DND-41 (cell line): ENCODE results near the gene ADORA2A.

Source experiments
- ATAC-seq: fragments of 200-7000 bp; cut with Tn5 transposase; 3 replicates; pipeline ENCODE4 v1.9.1; 2021; ENCODE audit warnings: low read depth; ENCODE audit not compliant: insufficient read depth
- DNase-seq: peaks from one replicate; pipeline ENCODE4 v3.0.0-alpha.2; 2020
- H2AFZ ChIP-seq: 2 replicates; pipeline ENCODE4 v1.6.0; 2012; ENCODE audit warnings: low read depth, low read length
- H3K27ac ChIP-seq: 2 replicates; pipeline ENCODE4 v1.5.1; 2012; ENCODE audit warnings: low read length, inconsistent platforms
- H3K27me3 ChIP-seq: fragments of 200-600 bp; sonication (generic); 2 replicates; pipeline ENCODE4 v1.6.0; 2012; ENCODE audit warnings: low read length, mild to moderate bottlenecking, inconsistent platforms; ENCODE audit not compliant: insufficient read depth, poor library complexity
- H3K36me3 ChIP-seq: 2 replicates; pipeline ENCODE4 v1.5.1; 2012; ENCODE audit warnings: low read length, inconsistent platforms; ENCODE audit not compliant: insufficient read depth
- H3K4me1 ChIP-seq: 2 replicates; pipeline ENCODE4 v1.5.1; 2012; ENCODE audit warnings: mild to moderate bottlenecking, low read length; ENCODE audit not compliant: insufficient read depth
- H3K4me2 ChIP-seq: 2 replicates; pipeline ENCODE4 v1.6.0; 2012; ENCODE audit warnings: mild to moderate bottlenecking, moderate library complexity, low read length, inconsistent platforms; ENCODE audit not compliant: insufficient read depth
- H3K4me3 ChIP-seq, 2 experiments: fragments of 200-600 bp in 1 of 2; shearing (Covaris generic) in 1 of 2; 2 replicates each; pipeline ENCODE4 v1.5.1; 2012 to 2016; ENCODE audit warnings: inconsistent platforms in 2 of 2, low read length in 2 of 2, mild to moderate bottlenecking in 2 of 2, low read depth in 1 of 2, moderate library complexity in 1 of 2
- H3K79me2 ChIP-seq: 2 replicates; pipeline ENCODE4 v1.6.0; 2012; ENCODE audit warnings: low read length, inconsistent platforms; ENCODE audit not compliant: insufficient read depth
- H3K9ac ChIP-seq: 2 replicates; pipeline ENCODE4 v1.6.0; 2012; ENCODE audit warnings: low read depth, mild to moderate bottlenecking, inconsistent platforms, low read length, moderate library complexity
- H3K9me3 ChIP-seq: 2 replicates; pipeline ENCODE4 v1.5.1; 2012; ENCODE audit warnings: low read length, moderate library complexity, mild to moderate bottlenecking, inconsistent platforms; ENCODE audit not compliant: insufficient read depth, severe bottlenecking
- H4K20me1 ChIP-seq: 2 replicates; pipeline ENCODE4 v1.6.0; 2012; ENCODE audit warnings: low read length; ENCODE audit not compliant: insufficient read depth
- CTCF ChIP-seq: IDR thresholded peaks from 2 replicates; pipeline ENCODE4 v1.5.1; 2012; ENCODE audit warnings: borderline replicate concordance, low read length, moderate library complexity, mild to moderate bottlenecking; ENCODE audit not compliant: poor library complexity, severe bottlenecking; ENCODE audit errors: extremely low read depth
- EZH2 ChIP-seq: IDR thresholded peaks from 3 replicates; pipeline ENCODE4 v1.6.1; 2012; ENCODE audit warnings: borderline replicate concordance, low read depth, mild to moderate bottlenecking, moderate library complexity, low read length, inconsistent platforms; ENCODE audit not compliant: severe bottlenecking

The ADORA2A gene

GRCh38 chr22:24474649-24475255, 47.4 kb downstream of the ADORA2A start:
- Histone ChIP-seq H2AFZ (no peak overlapping the region), H3K9me3 (no peaks in the 10 kb centered on the region), H3K4me1 (no peaks in the 10 kb centered on the region), H3K36me3 (no peaks in the 10 kb centered on the region), H4K20me1 (no peaks in the 10 kb centered on the region), H3K9ac (no peak overlapping the region), H3K27me3 (no peaks in the 10 kb centered on the region), H3K4me2 (no peak overlapping the region), H3K27ac (no peak overlapping the region), H3K4me3 (no peak overlapping the region), H3K79me2 (no peaks in the 10 kb centered on the region)
- no peak for DNase-seq
- no peak for TF ChIP-seq CTCF
- no peak for TF ChIP-seq EZH2
- ATAC-seq: no peak

- H3K27ac ChIP-seq: no peak overlapping the region
- no peaks in the 10 kb centered on the region for H3K9me3 ChIP-seq
- no peaks in the 10 kb centered on the region for H3K27me3 ChIP-seq
- no peak overlapping the region for H3K4me3 ChIP-seq
- no peak overlapping the region for H3K4me2 ChIP-seq
- TF ChIP-seq EZH2 (no peak), CTCF (no peak)
- no peaks in the 10 kb centered on the region for H3K79me2 ChIP-seq
- no peaks in the 10 kb centered on the region for H3K36me3 ChIP-seq
- H4K20me1 ChIP-seq: no peaks in the 10 kb centered on the region
- DNase-seq (no peak), ATAC-seq (no peak)
- H3K9ac ChIP-seq: no peak overlapping the region
- H2AFZ ChIP-seq: no peak overlapping the region
- no peaks in the 10 kb centered on the region for H3K4me1 ChIP-seq
Observed at GRCh38 chr22:24481641-24482040, 54.2 kb downstream of the ADORA2A start.

DNA sequence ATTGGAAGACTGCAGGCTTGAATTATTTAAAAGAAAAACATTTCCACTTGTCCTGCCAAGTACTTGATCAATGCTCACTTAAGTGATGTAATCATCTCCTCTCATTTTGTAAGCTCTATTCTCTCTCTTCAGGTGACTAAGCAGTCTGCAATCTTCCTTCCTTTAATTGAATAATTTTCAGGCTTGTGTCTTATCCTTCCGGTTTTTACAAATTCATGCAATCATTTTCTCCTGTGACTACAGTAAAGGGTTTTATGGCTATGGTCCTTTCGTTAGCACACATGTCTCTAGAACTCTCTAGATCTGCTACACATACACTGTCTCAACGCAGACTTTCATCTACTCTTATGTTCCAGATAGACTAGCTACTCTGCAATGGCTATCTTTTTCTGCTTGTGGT, 55.2 kb downstream of the ADORA2A start:
- no peak for TF ChIP-seq EZH2
- no peak for TF ChIP-seq CTCF
- H3K4me2 ChIP-seq: no peak overlapping the region

DNA sequence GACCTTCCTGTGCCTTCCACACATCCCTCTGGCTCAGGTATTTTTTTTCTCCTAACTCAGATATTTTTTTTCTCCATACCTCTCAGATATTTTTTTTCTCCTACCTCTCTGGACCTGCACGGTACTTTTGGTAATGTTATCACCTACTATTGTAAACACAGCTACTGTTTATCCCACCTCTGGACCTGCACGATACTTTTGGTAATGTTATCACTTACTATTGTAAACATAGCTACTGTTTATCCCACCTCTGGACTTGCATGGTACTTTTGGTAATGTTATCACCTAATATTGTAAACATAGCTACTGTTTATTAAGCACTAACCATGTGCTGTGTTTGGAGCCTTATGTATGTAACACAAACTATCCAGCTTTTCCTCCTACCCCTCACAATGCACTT, 55.6 kb downstream of the ADORA2A start:
- Histone ChIP-seq H3K27ac (no peak overlapping the region), H3K36me3 (no peaks in the 10 kb centered on the region), H3K4me2 (no peak overlapping the region), H3K4me3 (no peak overlapping the region), H3K27me3 (no peaks in the 10 kb centered on the region), H3K9me3 (no peaks in the 10 kb centered on the region), H3K79me2 (no peaks in the 10 kb centered on the region), H3K9ac (no peak overlapping the region), H3K4me1 (no peaks in the 10 kb centered on the region), H4K20me1 (no peaks in the 10 kb centered on the region), H2AFZ (no peak overlapping the region)
- ATAC-seq (no peak), DNase-seq (no peak)
- TF ChIP-seq CTCF: no peak
- TF ChIP-seq EZH2: no peak

More for the DNA sequence above, 55.2 kb downstream of the ADORA2A start:
- no peak overlapping the region for H2AFZ ChIP-seq
- no peaks in the 10 kb centered on the region for H3K36me3 ChIP-seq
- H3K27me3 ChIP-seq: no peaks in the 10 kb centered on the region
- ATAC-seq (no peak), DNase-seq (no peak)
- H3K9ac ChIP-seq: no peak overlapping the region
- H3K79me2 ChIP-seq: no peaks in the 10 kb centered on the region
- no peaks in the 10 kb centered on the region for H4K20me1 ChIP-seq
- no peaks in the 10 kb centered on the region for H3K4me1 ChIP-seq
- no peaks in the 10 kb centered on the region for H3K9me3 ChIP-seq
- no peak overlapping the region for H3K4me3 ChIP-seq
- no peak overlapping the region for H3K27ac ChIP-seq
